GM21390 (cell line): Measurements from ENCODE around the gene CFTR.
"Not testable (repeated sequence)": the region's sequence is repeated elsewhere in the genome, so short reads cannot be mapped to it uniquely, and the experiment has no call there.

Source experiments
- ATAC-seq: cut with Tn5 transposase; IDR thresholded peaks from one replicate; pipeline ENCODE4 v1.9.1; 2021; ENCODE audit not compliant: unreplicated experiment

Gene CFTR

GRCh38 chr7:117493460-117493859 lies 13.6 kb downstream of the CFTR start:
- ATAC-seq = no peak

GRCh38 chr7:117495308-117495707 lies 15.5 kb downstream of the CFTR start:
- ATAC-seq = no peak

- ATAC-seq = no peak
These were observed 22.5 kb downstream of the CFTR start for GRCh38 chr7:117502331-117502730.

DNA sequence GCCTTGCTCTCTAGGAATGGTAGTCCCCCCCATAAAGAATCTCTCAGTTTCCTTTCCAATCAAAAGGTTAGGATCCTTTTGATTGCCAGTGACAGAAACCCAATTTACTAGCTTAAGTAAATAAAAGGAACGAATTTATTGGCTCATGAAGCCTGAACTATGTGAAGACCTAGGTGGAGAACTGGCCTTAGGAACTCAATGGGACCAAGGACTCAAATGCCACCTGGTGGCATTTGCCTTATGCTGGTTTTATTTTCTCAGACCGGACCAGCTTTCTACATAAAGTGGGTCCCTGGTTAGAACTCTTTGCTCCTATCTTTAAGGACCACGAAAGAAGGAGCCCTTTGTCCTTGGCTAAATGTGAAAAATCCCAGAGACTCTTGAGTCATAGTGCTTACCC lies 25.4 kb downstream of the CFTR start:
- no peak for ATAC-seq

GRCh38 chr7:117508676-117509075 lies 28.9 kb downstream of the CFTR start:
- no peak for ATAC-seq

DNA sequence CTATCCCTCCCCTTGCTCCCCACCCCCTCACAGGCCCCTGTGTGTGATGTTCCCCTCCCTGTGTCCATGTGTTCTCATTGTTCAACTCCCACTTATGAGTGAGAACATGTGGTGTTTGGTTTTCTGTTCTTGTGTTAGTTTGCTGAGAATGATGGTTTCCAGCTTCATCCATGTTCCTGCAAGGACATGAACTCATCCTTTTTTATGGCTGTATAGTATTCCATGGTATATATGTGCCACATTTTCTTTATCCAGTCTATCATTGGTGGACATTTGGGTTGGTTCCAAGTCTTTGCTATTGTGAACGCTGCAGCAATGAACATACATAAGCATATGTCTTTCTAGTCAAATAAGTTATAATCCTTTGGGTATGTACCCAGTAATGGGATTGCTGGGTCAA lies 37.4 kb downstream of the CFTR start:
- ATAC-seq = not testable (repeated sequence)

- ATAC-seq = no peak
These were observed 50.6 kb downstream of the CFTR start for GRCh38 chr7:117530390-117530789.

GRCh38 chr7:117531595-117532244 lies 51.9 kb downstream of the CFTR start:
- ATAC-seq = no peak

DNA sequence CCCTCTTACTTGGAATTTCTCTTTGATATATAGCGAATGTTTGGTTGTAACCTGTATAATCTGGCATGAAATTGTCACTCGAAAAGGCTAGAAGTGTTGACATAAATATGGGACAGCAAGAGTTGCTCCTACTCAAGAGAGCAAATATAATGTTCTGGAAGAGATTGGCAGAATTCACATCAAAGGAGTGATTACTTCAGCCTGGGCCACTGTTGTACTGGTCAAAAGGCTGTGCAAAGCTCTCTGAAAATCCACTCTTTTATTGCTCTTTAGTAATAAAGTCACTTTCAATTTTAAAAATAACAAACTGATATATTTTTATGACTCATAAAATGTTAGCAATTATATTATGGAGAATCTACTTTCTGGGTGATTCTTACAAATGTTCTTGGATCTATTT lies 58.2 kb downstream of the CFTR start:
- ATAC-seq = no peak

DNA sequence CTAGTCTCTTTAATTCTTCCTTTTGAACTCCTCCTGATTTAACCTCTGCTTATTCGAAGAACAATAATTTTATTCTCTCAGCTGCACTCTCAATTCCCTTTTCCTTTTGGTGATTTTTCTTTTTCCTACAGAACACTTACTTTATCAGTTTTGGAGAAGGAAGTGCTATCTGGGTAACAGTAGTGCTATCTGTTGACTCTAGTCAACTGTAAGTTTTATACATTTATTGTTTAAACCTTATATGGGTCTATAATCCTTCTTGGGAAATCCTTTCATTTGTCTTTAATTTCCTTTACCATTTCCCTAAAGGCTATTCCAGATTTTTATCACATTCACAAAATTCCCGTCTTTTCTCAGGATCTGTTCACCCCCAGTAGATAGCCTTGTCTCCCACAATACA lies 64.2 kb downstream of the CFTR start:
- no peak for ATAC-seq

- no peak for ATAC-seq
These were observed 68.2 kb downstream of the CFTR start for GRCh38 chr7:117548035-117548434.

- ATAC-seq = no peak
These were observed 70.8 kb downstream of the CFTR start for GRCh38 chr7:117550625-117551024.

GRCh38 chr7:117552660-117553059 lies 72.8 kb downstream of the CFTR start:
- ATAC-seq = no peak

- ATAC-seq = no peak
These were observed 75.4 kb downstream of the CFTR start for GRCh38 chr7:117555260-117555659.

DNA sequence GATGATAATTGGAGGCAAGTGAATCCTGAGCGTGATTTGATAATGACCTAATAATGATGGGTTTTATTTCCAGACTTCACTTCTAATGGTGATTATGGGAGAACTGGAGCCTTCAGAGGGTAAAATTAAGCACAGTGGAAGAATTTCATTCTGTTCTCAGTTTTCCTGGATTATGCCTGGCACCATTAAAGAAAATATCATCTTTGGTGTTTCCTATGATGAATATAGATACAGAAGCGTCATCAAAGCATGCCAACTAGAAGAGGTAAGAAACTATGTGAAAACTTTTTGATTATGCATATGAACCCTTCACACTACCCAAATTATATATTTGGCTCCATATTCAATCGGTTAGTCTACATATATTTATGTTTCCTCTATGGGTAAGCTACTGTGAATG lies 79.6 kb downstream of the CFTR start:
- no peak for ATAC-seq

DNA sequence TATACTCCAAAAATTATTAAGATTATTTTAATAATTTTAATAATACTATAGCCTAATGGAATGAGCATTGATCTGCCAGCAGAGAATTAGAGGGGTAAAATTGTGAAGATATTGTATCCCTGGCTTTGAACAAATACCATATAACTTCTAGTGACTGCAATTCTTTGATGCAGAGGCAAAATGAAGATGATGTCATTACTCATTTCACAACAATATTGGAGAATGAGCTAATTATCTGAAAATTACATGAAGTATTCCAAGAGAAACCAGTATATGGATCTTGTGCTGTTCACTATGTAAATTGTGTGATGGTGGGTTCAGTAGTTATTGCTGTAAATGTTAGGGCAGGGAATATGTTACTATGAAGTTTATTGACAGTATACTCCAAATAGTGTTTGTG lies 80.2 kb downstream of the CFTR start:
- no peak for ATAC-seq

- ATAC-seq = no peak
These were observed 82.9 kb downstream of the CFTR start for GRCh38 chr7:117562759-117563158.

- ATAC-seq = no peak
These were observed 84.3 kb downstream of the CFTR start for GRCh38 chr7:117564080-117564479.

DNA sequence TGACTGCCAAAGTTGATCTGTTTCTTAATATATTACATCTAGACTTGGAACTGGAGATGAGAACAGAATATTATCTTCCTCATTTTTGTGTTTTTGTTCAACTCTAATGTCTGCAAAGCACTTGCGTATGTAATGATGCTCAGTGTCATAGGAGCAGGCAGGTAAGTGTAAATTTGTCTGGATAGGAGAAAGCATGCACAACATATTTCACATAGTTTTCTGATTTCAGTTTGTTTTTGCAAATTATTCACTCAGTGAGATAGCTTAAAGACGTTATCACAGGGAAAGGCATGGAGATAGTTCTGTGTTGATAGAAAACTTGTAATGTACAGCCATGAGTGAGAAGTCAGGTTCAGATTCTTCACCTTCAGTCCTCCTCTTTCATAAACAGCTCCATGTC lies 84.8 kb downstream of the CFTR start:
- ATAC-seq = no peak

DNA sequence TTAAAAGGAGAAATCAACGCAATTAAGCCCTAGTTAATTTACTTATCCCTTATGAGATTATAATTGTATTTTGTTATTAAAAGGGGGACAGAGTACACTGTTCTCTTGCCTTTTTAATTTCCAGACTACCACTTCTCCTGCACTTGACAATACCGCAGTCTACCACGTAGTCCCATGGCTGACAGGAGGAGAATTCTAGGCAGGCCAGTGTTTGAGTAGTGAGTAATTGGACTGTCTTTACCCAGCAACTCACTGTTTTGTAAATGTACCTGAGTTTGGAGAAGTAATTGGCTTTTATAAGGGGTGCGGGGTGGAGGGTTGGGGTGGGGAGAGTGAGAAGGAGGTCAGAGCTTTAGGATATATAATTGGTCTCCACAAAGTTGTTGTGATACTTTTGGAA lies 85.4 kb downstream of the CFTR start:
- ATAC-seq = no peak

DNA sequence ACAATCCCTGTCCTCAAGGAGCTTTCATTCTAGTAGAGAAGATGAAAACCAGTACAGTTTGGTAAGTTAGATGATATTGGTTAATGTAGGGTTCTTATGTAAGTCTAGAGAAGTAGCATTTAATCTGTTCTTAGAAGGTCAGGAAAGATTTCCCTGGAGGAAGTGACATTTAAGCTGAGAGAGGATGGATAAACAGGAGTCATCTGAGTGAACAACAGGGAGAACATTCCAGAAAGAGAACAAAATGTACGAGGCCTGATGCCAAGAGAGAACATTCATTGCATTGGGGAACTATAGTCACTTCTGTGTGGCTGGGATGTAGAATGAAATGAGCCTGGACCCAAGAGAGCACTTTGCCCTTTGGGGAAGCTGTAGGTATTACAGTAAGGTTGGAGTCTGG lies 88.0 kb downstream of the CFTR start:
- ATAC-seq = no peak

GRCh38 chr7:117572856-117573620 lies 93.2 kb downstream of the CFTR start:
- ATAC-seq = no peak

DNA sequence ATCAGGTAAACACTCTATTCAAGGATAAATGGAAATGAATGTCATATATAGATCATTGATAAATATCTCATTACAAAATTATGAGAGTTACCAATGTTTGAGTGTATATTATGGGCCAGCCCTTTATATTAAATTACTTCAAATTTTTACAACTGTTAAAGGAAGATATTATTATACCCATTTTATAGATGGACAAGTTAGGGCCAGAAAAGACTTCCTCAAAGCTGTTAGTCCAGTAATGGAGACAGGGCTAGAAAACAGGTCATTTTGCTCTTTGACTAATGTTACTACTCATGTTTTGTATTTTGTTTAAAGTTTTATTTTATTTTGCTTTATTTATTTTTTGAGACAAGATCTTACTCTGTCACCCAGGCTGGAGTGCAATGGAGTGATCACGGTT lies 101.6 kb downstream of the CFTR start:
- ATAC-seq = no peak
